ENCODE data around the gene TNRC6B.

GRCh38 chr22:40252146-40252545 lies 74.4 kb downstream of the TNRC6B start:
- TF ChIP-seq CTCF (conservative IDR thresholded peaks at IDR 0.05 in 1 of 2, IDR thresholded peaks at IDR 0.05 in 1 of 2; ENCODE audit: low read depth in 1 of 2, low read length in 2 of 2) (no peak), EZH2 (IDR thresholded peaks at IDR 0.05; ENCODE audit: low read length, missing control alignments) (no peak)

Data from fibroblast of lung (primary cell).